Measurements from ENCODE around the gene SHE.
"Not testable (repeated sequence)": the region's sequence is repeated elsewhere in the genome, so short reads cannot be mapped to it uniquely, and the experiment has no call there.

SHE gene

DNA sequence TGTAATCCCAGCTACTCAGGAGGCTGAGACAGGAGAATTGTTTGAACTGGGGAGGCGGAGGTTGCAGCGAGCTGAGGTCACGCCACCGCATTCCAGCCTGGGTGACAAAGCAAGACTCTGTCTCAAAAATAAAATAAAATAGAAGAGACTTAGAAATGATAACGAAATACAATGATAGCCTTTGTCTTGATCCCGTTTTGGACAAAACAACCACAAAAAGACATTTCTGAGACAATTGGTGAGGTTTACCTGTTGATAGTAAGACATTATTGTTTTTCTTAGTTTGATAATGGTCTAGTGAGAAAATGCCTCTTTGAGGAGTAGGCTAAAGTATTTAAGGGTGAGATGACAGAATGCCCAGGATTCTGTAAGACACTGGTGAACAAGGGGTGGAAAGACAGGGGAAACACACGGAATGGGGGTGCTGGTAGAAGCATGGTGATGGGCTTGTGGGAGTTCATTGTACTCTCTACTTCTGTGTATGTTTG is 11.9 kb upstream of the SHE start:
- no peak for DNase-seq (ENCODE audit: low read depth, low spot score)

DNA sequence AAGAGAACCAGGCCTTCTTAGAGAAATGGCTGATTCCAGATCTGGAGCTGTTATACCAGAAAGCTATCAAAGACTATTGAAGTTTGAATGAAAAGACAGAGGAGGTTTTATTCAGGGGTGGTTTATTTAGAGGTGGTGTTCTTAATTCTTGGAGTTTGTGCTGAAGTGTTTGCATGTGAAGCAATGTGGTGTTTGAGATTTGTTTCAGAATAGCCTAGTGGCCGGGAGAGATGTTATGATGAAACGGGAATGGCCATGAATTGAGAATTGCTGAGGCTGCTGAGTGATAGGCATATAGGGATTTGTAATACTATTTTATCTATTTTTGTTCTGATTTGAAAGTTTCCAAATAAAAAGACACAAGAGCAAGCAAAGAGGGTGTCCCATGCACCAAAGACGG is 10.5 kb upstream of the SHE start:
- DNase-seq (ENCODE audit: low read depth, low spot score), result no peak

DNA sequence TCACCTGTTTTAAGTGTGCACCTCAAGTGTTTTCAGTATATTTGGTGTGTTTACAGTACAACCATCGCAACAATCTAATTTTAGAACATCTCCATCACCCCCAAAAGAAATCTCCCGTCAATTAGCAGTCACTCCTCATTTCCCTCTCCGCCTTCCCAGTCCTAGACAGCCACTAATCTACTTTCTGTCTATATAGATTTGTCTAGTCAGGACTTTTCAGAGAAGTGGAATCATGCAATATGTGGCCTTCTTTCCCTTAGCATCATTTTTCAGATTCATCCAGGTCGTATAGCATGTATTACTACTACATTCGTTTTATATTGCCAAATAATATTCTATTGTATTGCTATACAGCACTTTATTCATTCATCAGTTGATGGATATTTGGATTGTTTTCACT is 1.7 kb upstream of the SHE start:
- no peak for DNase-seq (ENCODE audit: low read depth, low spot score)

DNA sequence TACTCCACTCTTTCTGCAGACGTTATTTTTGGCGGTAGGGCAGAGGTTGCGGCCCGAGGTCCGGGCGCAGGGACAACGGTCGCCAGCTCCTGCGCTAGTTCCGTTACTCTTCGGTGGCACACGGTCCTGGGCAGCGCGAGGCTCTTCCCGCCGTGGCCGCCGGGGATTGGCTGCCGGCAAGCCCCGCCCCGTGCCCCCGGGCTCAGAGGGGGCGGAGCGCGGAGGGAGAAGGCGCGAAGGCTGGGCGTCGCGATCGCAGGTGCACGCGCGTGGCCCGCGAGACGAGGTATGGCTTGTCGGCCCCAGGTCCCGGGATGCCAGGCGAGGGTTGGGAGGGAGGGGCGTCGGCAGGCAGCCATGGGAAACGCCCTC is 518 bp upstream of the SHE start:
- DNase-seq (ENCODE audit: low read depth, low spot score), result no peak

- DNase-seq (ENCODE audit: low read depth, low spot score), result peak; percentile 23
Observed at GRCh38 chr1:154501423-154502065, 668 bp downstream of the SHE start.

DNA sequence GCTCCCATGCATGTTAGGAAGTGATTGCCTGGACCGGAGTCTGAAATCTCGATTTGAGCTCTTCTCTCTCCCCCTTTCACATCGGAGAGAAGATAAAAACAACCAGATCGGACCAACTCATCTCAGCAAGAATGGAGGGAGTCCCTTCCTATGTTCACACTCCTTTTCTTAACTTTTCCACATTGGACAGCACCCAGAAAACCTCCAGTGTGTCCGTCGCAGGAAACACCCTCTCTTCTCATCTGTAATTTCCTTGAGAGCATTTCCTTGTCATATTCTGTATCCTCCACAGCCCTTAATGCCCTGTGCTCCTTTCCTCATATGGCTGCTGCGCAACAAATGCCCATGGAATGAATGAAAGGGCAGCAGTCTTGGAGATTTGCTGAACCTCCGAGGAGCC is 1.7 kb downstream of the SHE start:
- DNase-seq (ENCODE audit: low read depth, low spot score), result no peak

DNA sequence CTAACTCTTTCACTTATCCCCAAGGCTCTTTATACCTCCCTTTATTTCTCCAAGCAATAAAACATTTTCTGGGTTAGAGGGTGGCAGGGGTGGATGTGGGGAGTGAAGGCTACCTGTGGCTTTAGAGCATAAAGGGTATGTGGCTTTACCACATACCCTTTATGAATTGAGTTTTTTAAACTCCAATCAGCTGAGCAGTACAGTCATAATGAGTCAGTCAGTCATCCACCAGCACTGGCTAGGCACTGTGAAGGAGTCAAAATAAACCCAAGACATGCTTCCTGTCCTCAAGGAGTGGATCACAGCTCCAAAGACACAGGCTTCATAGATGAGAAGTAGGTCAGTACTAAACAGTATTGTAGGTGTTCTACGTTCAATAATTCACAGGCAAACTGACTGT is 2.8 kb downstream of the SHE start:
- no peak for DNase-seq (ENCODE audit: low read depth, low spot score)

DNA sequence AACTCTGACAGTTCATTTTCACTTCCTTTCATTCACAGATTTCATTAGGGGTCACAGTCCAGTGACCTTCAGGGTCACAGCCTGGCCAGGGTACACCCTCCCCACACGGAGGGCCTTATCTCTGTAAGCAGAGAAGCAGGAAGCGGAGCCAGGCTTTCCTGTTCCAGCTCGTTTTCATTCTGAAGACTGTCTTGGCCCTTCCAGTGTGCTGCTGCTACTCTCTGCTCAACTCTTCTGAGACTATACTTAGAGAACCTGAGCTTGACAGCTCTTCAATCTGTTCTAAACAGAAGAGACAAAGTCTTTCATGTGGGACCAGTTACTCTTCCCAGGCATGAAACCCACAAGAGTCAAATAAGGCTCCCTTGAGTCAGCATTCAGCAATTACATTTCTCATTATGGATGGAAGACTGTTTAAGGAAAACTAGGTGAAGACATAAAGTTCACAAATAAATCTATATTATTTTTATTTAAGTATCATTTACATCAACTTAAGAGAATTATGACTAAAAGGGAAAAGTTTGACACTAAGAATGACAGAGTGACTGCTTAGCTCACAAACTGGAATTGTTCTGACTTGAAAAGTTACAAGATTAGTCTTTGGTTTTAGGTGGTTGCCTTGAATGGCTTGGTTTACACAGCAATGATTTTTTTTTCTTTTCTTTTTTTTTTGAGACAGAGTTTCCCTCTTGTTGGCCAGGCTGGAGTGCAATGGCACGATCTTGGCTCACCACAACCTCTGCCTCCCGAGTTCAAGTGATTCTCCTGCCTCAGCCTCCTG is 5.0 kb downstream of the SHE start:
- DNase-seq (ENCODE audit: low read depth, low spot score), result peak; percentile 8

DNA sequence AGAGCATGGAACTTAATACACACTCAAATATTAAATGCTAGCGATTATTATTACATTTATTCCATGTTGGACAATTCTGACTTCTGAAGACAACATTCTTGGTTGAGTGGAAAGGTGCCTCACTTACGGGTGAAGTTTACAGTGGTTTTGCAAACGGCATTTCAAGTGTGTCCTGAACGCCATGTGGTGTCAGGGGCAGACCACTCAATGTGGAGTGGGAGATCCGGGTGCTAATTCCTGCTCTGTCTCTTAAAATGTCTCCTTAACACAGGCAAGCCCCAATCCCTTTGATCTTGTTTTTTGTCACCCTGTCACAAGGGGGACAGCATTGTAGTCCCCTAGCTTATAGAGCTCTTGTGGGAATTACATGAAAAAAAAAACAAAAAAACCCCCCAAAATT is 5.8 kb downstream of the SHE start:
- no peak for DNase-seq (ENCODE audit: low read depth, low spot score)

GRCh38 chr1:154495496-154496273 is 6.5 kb downstream of the SHE start:
- no peak for DNase-seq (ENCODE audit: low read depth, low spot score)

GRCh38 chr1:154493276-154493675 is 8.9 kb downstream of the SHE start:
- DNase-seq (ENCODE audit: low read depth, low spot score), result no peak

- DNase-seq (ENCODE audit: low read depth, low spot score), result no peak
Observed at GRCh38 chr1:154492115-154492514, 10.1 kb downstream of the SHE start.

- no peak for DNase-seq (ENCODE audit: low read depth, low spot score)
Observed at GRCh38 chr1:154490317-154490716, 11.9 kb downstream of the SHE start.

DNA sequence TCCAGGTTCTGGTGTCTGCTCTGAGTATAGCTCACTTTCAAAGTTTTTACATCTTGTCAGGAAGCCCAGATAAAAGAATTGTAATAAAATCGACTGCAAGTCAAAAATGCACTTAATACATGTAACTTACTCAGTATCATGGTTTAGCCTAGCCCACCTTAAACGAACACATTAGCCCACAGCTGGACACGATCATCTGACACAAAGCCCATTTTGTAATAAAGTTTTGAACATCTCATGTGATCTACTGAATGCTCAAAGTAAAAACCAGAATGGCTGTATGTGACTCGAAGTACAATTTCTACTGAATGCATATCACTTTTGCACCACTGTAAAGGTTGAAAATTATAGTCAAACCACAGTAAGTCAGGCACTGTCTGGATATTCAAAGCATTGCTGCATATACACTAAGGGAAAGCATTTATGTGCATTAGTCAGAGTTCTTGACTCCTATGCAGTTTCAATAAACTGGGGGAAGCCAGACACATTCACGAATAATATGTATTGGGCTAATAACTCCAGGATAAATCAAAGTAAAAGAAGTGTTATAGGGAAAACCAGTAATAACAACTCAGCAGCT is 12.4 kb downstream of the SHE start:
- no peak for DNase-seq (ENCODE audit: low read depth, low spot score)

GRCh38 chr1:154488922-154489321 is 13.3 kb downstream of the SHE start:
- no peak for DNase-seq (ENCODE audit: low read depth, low spot score)

- not testable (repeated sequence) for DNase-seq (ENCODE audit: low read depth, low spot score)
Observed at GRCh38 chr1:154486756-154487155, 15.5 kb downstream of the SHE start.

GRCh38 chr1:154485910-154486496 is 16.2 kb downstream of the SHE start:
- DNase-seq (ENCODE audit: low read depth, low spot score), result no peak

- no peak for DNase-seq (ENCODE audit: low read depth, low spot score)
Observed at GRCh38 chr1:154485106-154485505, 17.1 kb downstream of the SHE start.

DNA sequence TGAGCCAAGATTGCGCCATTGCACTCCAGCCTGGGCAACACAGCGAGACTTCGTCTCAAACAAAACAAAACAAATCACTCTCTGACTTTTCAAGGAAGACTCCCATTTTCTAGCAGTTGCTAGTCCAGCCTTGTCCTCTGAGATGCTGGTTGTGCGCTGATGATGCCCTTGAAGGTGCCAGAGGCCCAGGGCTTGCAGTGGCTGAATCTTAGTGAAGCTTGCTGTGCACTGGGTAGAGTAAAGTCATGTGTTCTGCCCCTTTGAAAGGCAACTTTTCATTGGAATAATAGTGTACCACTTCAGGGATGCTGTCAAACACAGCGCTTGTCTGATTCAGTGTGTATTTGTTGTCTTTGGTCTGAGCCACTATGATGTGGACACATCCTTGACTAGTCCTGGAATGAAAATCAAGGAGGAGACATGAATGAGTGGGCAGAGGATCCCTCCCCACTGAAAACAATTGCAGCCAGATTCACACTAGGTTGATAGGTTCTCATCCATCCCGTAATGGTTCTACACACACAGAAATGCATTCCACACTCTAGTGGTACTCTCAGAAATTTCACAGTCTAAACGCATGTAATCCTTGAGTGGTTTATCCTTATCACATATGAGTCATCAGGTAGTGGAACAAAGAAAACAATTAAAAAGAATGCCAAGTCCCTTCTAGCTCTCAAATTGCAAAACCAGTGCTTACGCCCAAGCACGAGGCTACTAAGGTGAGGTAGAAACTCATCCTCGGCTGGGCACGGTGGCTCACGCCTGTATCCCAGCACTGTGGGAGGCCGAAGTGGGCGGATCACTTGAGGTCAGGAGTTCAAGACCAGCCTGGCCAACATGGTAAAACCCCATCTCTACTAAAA is 18.0 kb downstream of the SHE start:
- DNase-seq (ENCODE audit: low read depth, low spot score), result peak; percentile 83

GRCh38 chr1:154481053-154481452 is 21.2 kb downstream of the SHE start:
- no peak for DNase-seq (ENCODE audit: low read depth, low spot score)

All from astrocyte of the hippocampus (primary cell).